Neutrophil (primary cell): ENCODE measurements around the gene ITGA4.

Experiments
- H3K27ac ChIP-seq: fragments of 200-600 bp; sonication (generic); 2 replicates; pipeline ENCODE4 v1.5.1; 2016; ENCODE audit warnings: mild to moderate bottlenecking, moderate library complexity
- H3K27me3 ChIP-seq: fragments of 200-600 bp; sonication (generic); 2 replicates; pipeline ENCODE4 v1.6.0; 2016; ENCODE audit warnings: mild to moderate bottlenecking
- H3K36me3 ChIP-seq: fragments of 200-600 bp; sonication (generic); 2 replicates; pipeline ENCODE4 v1.5.1; 2017
- H3K4me1 ChIP-seq, 2 experiments: fragments of 200-600 bp in 1 of 2; sonication (generic) in 1 of 2; 1 replicate in 1 of 2; 2 replicates in 1 of 2; pipeline versions ENCODE4 v1.5.1 to v1.6.1; 2013 to 2016; ENCODE audit warnings: low read depth in 1 of 2, low read length in 1 of 2, mild to moderate bottlenecking in 1 of 2, moderate library complexity in 1 of 2; ENCODE audit not compliant: control insufficient read depth in 1 of 2, insufficient read depth in 1 of 2
- H3K4me3 ChIP-seq, 2 experiments: fragments of 200-600 bp in 1 of 2; sonication (generic) in 1 of 2; 1 replicate in 1 of 2; 2 replicates in 1 of 2; pipeline ENCODE4 v1.5.1; 2013 to 2016; ENCODE audit warnings: low read depth in 1 of 2, low read length in 1 of 2, mild to moderate bottlenecking in 1 of 2, moderate library complexity in 1 of 2
- H3K9me3 ChIP-seq: fragments of 200-600 bp; sonication (generic); 2 replicates; pipeline ENCODE4 v1.5.1; 2016
- CTCF ChIP-seq: fragments of 200-600 bp; sonication (generic); IDR thresholded peaks from 2 replicates; pipeline ENCODE4 v1.5.1; 2016; ENCODE audit warnings: antibody characterized with exemption

The ITGA4 gene

GRCh38 chr2:181520253-181520652 is 63.1 kb downstream of the ITGA4 start:
- peaks cover 62% of the 10 kb centered on the region for H3K36me3 ChIP-seq
- H3K27ac ChIP-seq = no peak overlapping the region
- no peak overlapping the region for H3K4me3 ChIP-seq
- H3K9me3 ChIP-seq = no peaks in the 10 kb centered on the region
- H3K4me1 ChIP-seq = no peaks in the 10 kb centered on the region
- no peak for TF ChIP-seq CTCF
- no peaks in the 10 kb centered on the region for H3K27me3 ChIP-seq

- H3K4me3 ChIP-seq = no peak overlapping the region
- H3K27me3 ChIP-seq = no peaks in the 10 kb centered on the region
- H3K9me3 ChIP-seq = no peaks in the 10 kb centered on the region
- peaks cover 76% of the 10 kb centered on the region for H3K36me3 ChIP-seq
- no peak overlapping the region for H3K27ac ChIP-seq
- H3K4me1 ChIP-seq = no peaks in the 10 kb centered on the region
- TF ChIP-seq CTCF = no peak
Measured at GRCh38 chr2:181523756-181524155, 66.6 kb downstream of the ITGA4 start.

- peaks cover 84% of the 10 kb centered on the region for H3K36me3 ChIP-seq
- no peak for TF ChIP-seq CTCF
- H3K4me3 ChIP-seq = no peak overlapping the region
- H3K4me1 ChIP-seq = no peaks in the 10 kb centered on the region
- no peaks in the 10 kb centered on the region for H3K27me3 ChIP-seq
- no peaks in the 10 kb centered on the region for H3K9me3 ChIP-seq
- H3K27ac ChIP-seq = no peak overlapping the region
Measured at GRCh38 chr2:181526014-181526413, 68.8 kb downstream of the ITGA4 start.

GRCh38 chr2:181527058-181527457 is 69.9 kb downstream of the ITGA4 start:
- Histone ChIP-seq H3K27ac (no peak overlapping the region), H3K9me3 (no peaks in the 10 kb centered on the region), H3K4me1 (no peaks in the 10 kb centered on the region), H3K4me3 (no peak overlapping the region), H3K36me3 (peaks cover 88% of the 10 kb centered on the region), H3K27me3 (no peaks in the 10 kb centered on the region)
- no peak for TF ChIP-seq CTCF

GRCh38 chr2:181528441-181528840 is 71.3 kb downstream of the ITGA4 start:
- no peak for TF ChIP-seq CTCF
- Histone ChIP-seq H3K9me3 (no peaks in the 10 kb centered on the region), H3K36me3 (peaks cover 76% of the 10 kb centered on the region), H3K27me3 (no peaks in the 10 kb centered on the region), H3K4me1 (no peaks in the 10 kb centered on the region), H3K27ac (no peak overlapping the region), H3K4me3 (no peak overlapping the region)

- Histone ChIP-seq H3K36me3 (peaks cover 58% of the 10 kb centered on the region), H3K9me3 (no peaks in the 10 kb centered on the region), H3K4me3 (no peak overlapping the region), H3K27ac (no peak overlapping the region), H3K4me1 (no peaks in the 10 kb centered on the region), H3K27me3 (no peaks in the 10 kb centered on the region)
- no peak for TF ChIP-seq CTCF
Measured at GRCh38 chr2:181536730-181537129, 79.5 kb downstream of the ITGA4 start.
